Activated CD8-positive, alpha-beta memory T cell treated with anti-CD3 and anti-CD28 coated beads for 1 hour (primary cell): ENCODE measurements around the gene STYXL1.

Experiments
- DNase-seq, 2 donors: peaks; one replicate each; pipeline ENCODE4 v3.0.0-alpha.2; 2020; ENCODE audit warnings: low read depth in 1 of 2; ENCODE audit errors: extremely low read depth in 1 of 2

The STYXL1 gene

GRCh38 chr7:75960372-75960771 lies 87.4 kb downstream of the STYXL1 start:
- no peak for DNase-seq

- DNase-seq, result no peak
These were observed 88.8 kb downstream of the STYXL1 start for GRCh38 chr7:75958802-75959543.

GRCh38 chr7:75957021-75957736 lies 90.6 kb downstream of the STYXL1 start:
- DNase-seq, result no peak

GRCh38 chr7:75955331-75955955 lies 92.4 kb downstream of the STYXL1 start:
- DNase-seq, result no peak

GRCh38 chr7:75953931-75954330 lies 93.9 kb downstream of the STYXL1 start:
- DNase-seq, result no peak

- no peak for DNase-seq
These were observed 94.4 kb downstream of the STYXL1 start for GRCh38 chr7:75953431-75953830.

GRCh38 chr7:75951506-75951905 lies 96.3 kb downstream of the STYXL1 start:
- no peak for DNase-seq

GRCh38 chr7:75950111-75950681 lies 97.6 kb downstream of the STYXL1 start:
- DNase-seq, result no peak

- DNase-seq, result no peak
These were observed 99.6 kb downstream of the STYXL1 start for GRCh38 chr7:75948179-75948578.
